Neural cell (in vitro differentiated cells): ENCODE measurements around the gene KIF18B.

Experiments
- EP300 ChIP-seq: fragments of 450-650 bp; conservative IDR thresholded peaks from 2 replicates; pipeline ENCODE4 v1.6.1; 2014; ENCODE audit warnings: antibody characterized with exemption, mild to moderate bottlenecking, moderate library complexity; ENCODE audit not compliant: poor library complexity, severe bottlenecking
- SMC3 ChIP-seq: fragments of 450-650 bp; conservative IDR thresholded peaks from 2 replicates; pipeline ENCODE4 v1.6.1; 2014; ENCODE audit warnings: antibody characterized with exemption, mild to moderate bottlenecking, moderate library complexity; ENCODE audit not compliant: poor library complexity
- TF ChIP-seq, protein P1 (sequence below): fragments of 450-650 bp; IDR thresholded peaks from 2 replicates; pipeline ENCODE4 v1.5.1; 2014; ENCODE audit warnings: antibody characterized with exemption, mild to moderate bottlenecking, moderate library complexity; ENCODE audit not compliant: poor library complexity, severe bottlenecking

DNA sequence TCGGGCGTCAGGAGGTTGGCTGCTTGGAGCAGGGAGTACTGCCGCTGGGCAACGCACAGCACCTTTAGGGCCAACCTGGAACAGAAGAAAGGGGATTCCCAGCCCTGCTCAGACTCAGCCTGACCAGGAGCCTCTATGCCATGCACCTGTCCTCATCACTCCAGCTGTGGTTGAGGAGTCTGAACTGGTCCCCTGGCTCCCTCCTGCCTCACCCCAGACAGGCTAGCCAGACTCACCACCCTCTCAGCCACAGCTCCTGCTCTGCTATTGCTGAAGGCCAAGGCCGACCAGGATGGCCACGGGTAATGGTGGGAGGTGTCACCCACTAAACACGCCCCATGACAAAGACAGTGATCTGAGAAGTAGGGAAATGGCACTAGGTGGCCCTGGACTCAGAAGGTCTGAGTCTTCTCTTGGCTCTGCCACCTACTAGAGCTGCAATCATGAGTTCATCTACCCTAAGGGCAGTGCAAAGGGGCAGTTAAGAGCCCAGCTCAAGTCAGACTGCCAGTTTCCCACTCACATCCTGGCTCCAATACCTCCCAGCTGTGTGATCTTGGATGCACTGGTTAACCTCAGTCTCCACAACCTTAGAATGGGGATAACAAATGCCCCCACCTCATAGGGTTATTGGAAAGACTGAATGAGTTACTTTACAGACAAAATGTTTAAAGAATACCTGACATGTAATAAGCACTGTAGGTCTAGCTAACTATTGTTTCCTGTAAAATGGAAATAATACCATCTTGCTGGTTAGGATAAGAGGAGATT is 18.4 kb downstream of the KIF18B start:
- no peak for TF ChIP-seq EP300
- TF ChIP-seq, protein P1, sequence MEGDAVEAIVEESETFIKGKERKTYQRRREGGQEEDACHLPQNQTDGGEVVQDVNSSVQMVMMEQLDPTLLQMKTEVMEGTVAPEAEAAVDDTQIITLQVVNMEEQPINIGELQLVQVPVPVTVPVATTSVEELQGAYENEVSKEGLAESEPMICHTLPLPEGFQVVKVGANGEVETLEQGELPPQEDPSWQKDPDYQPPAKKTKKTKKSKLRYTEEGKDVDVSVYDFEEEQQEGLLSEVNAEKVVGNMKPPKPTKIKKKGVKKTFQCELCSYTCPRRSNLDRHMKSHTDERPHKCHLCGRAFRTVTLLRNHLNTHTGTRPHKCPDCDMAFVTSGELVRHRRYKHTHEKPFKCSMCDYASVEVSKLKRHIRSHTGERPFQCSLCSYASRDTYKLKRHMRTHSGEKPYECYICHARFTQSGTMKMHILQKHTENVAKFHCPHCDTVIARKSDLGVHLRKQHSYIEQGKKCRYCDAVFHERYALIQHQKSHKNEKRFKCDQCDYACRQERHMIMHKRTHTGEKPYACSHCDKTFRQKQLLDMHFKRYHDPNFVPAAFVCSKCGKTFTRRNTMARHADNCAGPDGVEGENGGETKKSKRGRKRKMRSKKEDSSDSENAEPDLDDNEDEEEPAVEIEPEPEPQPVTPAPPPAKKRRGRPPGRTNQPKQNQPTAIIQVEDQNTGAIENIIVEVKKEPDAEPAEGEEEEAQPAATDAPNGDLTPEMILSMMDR = no peak
- TF ChIP-seq SMC3 = no peak
